NCI-H1048 (cell line): ENCODE measurements around the gene AAGAB.

Experiments used
- DNase-seq: peaks from one replicate; lab custom pipeline; 2025; lab: John Stamatoyannopoulos, UW

The AAGAB gene

DNA sequence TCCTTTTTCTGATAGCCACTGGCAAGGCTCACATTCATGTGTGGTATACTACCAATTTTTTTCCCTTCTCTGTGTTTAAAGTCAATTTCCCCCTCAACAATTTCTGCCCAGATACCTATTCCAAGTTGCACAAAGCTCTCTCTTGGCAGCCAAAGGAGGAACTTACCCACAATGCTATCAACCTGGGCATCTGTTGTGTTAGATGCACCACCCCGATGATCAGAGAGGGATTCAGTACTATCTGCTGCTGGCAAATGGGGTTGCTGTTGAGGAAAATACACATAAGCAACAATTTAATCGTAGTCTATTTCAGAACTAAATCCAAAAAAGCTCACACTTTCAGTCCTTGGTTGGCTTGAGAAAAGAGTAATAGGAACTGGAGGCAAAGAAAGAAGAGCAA is 46.1 kb downstream of the AAGAB start:
- DNase-seq = no peak

DNA sequence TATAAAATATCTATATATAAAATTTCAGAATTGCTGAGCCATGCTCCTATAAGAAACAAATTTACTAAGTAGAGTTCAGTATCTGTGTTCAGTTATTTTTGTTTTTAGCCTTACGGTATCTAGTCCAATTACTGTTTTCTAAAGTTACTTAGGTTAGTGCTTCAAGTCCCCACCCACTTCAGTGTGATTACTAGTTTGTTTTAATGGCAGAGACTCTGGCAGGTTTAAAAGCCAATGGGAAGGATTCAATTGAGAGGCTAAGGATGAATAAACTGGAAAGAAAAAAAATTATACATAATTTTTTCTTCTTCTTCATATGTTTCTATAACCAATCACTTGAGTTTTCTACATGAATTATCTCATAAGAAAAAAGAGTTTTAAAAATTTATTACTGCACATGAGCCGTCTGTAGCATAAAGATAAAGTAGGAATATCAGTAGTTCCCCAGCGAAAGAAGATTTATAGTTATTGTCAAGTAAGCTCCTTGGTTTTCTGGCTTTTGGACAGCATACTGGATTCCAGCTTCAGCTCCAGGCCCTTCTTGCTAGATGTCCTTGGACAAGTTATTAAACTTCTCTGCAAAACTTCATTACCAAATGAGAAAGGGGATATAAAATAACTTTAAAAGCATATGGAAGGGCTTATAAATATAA is 46.8 kb downstream of the AAGAB start:
- DNase-seq = no peak

DNA sequence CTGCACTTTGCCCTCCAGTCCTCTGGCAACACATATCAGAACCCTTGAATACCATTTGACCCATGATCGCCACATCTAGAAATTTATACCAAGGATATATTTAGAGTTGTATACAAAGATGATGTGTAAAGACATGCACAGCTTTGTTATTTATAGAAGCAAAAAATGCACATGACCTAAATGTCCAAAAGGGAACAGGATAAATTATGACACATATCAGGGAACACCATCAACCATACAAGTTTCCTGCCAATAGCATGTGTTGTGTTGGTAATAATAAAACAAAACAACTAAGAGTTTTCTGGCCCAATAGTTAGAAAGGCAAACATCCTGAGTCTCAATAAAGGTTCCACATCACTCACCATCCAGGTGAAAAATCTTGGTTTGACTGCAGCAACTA is 51.5 kb downstream of the AAGAB start:
- no peak for DNase-seq

DNA sequence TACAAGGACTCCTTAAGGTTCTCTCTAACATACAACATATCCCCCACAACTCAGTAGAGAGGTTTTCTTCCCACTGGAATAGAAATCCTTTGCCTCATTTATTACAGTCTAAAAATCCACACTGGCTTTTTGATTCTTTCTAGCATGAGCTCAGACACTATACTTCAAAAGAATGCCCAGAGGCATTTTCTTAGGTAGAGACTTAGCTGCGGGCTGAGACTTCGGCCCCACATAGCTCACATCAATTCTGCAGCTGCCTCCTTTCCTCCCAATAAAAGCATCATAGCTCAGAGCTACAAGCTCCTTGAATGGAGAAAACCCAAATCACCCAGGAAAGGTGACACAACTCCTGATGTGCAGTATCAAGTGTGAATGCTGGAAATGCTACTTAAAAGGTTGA is 52.4 kb downstream of the AAGAB start:
- DNase-seq = no peak

DNA sequence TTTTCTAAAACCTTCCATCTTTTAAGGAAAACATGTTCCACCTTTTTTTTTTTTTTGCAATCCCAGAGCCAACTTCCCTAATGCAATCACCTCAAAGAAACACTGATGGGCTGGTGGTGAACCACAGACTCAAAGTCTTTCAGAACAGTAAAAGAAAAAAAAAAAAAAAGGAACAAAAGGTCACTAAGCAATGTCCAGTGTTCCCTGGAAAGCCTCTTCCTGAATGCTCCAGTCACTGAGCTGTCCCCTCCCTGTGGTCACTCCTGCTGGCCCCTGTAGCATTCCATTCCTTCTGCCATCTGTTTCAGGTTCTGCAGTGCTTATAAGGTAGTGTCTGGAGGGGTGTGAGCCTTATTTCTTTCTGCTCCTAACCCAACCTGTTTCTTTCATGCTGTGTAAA is 53.3 kb downstream of the AAGAB start:
- DNase-seq = no peak

DNA sequence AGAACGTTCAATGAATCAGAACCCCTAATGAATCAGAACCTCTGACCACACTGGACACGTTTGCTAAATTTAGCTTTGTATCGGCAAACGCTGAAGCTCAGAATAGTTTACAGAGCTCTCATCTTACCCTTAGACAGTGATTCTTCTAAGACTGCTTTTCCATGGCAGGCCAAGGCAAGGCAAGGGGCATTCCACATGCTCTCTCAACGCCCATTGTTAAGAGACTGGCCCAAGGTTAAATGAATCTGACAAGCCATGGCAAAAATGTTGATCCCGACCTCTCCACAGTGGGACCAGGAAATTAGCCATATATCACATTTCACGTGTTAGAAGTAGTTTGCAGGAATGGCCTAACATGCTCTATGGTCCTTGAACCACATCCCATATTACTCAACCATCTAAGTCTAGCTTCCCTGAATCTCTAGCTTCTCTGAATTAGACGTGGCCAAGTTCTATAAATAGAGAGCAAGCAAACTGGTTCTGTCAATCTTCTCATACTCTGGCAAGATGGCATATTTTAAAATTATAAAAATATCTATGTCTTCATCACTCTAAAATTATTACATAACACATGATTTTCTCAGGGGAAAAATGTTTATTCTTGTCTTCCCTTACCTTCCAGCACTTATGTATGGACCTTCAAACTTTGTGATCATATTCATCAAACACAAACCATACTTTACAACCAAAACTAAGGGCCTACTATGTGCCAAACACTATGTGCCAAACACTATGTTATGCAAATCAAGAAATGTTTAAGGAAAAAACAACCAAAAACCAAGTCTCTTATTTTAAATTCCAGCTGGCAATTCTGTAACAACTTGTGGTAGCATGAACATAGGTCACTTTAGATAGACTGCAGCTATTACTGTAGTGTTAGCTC is 54.3 kb downstream of the AAGAB start:
- no peak for DNase-seq

DNA sequence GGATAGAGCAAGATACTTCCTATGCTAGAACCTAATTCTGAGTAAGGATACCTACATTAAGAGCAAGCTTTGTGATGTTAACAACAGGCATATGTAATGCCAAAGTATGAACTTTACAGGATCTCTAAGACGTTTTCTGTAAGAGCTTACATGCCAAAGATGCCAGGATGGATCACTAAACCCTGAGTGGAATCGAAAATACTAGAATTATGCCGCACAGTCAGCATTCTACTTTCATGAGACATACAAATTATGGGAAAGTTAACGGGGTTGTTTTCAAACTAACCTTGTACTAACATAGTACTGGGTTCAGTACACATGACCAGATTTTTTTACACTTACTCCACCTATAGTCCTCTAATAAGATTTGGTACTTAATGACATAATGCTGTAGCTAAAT is 55.1 kb downstream of the AAGAB start:
- no peak for DNase-seq

DNA sequence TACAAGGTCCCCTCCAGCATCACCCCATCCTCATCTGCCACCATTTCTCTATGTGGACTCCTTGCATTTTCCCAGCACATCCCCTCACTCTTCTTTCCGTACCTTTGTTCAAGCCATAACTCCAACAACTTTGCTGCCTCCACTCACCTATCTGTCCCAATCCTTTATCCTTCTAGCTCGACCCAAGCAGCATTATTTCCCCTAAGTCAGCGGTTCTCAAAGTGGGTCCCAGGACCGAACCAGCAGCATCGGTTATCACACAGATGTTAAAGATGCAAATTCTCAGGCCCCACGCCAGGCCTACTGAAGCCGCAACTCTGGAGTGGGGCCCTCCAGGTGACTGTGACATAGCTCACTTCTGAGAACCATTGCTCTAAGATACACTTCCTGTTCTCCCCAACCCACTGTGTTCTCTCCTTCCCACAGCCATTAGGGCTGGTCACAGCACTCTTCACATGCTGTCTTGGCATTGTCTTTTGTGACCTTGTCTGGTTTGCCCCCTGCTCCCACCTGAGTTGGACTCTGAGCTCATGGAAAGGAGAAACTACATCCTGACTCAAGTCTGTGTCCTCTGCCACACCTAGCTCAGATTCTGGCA is 56.2 kb downstream of the AAGAB start:
- no peak for DNase-seq

DNA sequence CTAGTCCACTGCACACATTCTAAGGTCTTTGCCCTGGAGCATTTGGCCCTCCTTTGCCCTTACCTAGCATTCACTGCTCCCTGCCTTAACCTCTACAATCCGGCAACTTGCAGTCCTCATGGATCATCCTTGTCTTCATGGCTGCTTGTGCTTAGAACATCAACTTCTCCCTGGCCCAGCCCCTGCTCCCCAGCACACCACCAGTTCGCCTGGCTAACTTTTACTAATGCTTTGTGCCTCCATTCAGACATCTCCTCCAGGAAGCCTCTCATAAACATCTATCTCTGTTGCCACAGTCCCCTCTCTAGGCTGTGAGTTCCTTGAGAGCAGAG is 57.1 kb downstream of the AAGAB start:
- DNase-seq = no peak

DNA sequence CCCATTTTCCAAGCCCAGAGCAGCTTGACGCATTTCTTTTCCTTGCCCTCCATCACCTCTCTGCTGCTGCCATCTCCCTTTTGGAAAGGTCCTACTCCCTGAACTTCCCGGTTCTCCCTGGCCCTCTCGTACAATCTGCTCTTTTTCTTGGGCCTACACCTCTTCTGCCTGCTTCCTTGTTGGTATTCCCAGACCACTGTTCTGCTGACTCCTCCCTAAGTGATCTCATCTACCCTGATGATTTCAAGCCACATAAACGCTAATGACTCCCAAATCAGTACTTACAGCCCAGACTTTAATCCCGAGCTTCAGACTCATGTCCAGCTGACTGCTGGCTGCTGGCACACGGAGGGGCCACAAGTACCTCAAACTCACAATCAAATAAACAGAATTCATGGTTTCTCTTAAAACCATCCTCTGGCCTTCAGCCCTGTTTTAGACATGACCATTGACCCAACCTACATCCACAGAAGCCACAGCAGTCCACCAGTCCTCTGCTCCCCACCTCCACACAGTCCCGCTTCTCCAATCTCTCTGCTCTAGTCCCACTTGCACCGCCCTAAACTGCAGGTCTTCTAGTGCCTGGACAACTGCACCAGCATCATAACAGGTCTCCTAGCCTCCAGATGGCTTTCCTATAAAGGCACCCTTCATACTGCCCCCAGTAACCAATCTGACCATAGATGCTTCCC is 57.6 kb downstream of the AAGAB start:
- DNase-seq = no peak

DNA sequence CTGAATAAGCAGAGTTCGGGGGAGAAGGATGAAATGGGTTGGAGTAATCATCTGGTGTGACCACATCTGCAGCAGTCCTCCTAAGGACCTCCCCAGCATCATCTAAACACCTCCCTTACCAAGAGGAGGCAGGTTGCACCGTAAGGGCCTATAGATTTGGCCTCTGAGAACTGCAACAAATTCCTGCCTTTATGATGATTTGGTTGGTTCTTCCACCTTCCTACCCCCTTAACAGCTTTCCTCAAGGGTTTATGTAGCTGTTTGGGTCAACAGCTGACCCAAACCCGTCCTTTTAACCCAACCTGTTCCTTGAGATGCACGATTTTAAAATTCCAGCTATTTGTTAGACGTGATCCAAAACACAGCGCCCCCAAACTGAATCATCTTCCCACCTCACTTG is 58.2 kb downstream of the AAGAB start:
- no peak for DNase-seq

DNA sequence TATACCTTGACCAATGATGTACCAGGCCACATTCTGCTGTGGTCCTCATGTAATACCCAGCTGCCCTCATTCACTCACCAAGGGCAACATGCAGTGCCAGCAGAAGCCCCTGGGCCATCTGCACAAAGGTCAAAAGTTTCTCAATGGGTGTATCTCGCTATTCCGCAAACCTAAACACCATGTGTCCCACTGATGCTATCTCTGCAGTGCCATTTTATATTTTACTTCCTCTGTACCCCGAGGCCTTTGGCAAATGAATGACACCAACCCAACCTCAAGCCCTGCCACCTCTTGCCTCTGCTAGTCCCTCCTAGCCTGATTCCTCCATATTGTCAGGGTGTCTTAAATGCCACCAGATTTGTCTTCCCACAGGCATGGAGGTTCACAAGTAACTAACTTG is 59.2 kb downstream of the AAGAB start:
- no peak for DNase-seq

DNA sequence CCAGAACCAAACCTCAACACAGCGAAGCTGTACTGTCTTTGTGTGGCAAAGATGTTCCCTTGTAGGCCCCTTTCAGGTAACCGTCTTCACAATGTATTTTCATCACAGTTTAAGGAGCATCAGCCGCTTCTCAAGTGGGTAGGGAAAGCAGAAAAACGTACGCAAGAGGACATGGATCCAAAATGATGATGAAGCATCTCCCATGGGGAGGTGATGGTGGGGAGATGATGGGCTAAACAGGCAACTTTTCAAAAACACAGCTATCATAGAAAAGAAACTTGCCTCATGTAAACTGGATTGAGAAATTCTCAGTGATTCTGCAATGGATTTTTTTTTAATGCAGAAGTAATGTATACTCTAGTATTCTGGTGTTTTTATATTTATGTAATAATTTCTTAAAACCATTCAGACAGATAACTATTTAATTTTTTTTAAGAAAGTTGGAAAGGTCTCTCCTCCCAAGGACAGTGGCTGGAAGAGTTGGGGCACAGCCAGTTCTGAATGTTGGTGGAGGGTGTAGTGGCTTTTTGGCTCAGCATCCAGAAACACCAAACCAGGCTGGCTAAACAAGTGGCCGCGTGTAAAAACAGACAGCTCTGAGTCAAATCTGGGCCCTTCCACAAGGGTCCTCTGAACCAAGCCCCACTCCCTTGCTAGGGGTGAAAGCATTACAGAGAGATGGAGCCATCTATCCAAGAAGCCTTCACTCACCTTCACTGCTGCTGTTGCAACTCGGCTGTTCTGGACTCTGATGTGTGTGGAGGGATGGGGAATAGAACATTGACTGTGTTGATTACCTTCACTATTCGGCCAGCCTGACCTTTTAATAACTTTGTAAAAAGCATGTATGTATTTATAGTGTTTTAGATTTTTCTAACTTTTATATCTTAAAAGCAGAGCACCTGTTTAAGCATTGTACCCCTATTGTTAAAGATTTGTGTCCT is 60.0 kb downstream of the AAGAB start:
- no peak for DNase-seq

DNA sequence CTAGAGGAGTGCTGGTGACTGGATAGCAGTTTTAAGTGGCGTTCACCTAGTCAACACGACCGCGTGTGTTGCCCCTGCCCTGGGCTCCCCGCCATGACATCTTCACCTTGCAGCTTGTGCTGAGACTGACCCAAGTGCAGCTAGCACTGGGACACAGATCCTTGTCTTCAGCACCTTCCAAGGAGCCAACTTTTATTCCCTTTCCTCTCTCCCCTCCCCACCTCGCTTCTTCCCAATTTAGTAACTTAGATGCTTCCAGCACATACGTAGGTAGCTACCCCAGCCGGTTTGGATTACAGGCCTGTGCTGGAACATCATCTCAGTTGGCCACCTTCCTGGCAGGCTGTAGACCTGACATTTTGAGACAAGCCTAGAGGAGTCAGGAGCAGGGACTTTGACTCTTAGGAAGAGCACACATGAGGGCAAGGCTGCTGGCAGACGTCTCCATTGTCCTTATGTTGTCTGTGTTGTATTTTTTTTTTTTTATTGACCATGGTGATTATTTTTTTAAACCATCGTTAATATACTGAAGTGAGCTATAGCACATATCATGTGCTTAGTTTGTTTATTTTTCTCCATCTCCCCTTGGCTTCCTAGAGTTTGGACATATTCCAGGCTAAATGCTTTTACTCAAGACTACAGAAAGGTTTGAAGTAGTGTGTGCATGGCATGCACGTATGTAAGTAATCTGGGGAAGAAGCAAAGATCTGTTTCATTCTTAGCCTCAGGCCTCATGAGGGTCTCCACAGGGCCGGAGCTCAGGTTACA is 61.1 kb downstream of the AAGAB start:
- DNase-seq = no peak

DNA sequence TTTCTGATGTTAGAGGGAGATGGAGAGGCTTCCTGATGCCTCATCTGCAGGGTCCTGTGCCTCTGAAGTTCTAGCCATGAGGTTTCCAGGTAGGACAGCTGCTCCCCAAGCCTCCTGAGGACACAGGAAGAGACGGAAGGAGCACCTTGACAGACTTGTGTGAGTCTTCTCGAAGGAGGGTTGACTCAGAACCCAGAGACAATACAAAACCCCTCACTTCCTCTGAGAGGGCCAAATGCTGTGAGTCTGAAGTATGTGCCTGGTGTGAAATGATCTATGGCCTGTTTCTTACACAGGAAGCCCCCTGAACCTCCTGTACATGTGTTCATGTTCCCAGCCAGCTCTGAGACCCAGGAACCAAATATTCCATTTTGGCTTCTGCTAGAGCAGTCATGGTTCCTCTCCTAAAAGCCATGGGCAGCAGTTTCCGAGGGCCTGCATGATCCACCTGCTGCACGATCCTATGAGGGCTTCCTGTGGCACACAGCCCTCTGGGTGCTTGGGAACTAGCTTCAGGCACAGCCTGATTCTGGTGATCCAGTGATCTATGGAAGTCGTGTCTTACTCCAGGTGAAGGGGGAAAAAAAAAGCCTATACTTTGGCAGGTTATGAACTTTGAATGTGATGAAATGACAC is 62.2 kb downstream of the AAGAB start:
- no peak for DNase-seq

DNA sequence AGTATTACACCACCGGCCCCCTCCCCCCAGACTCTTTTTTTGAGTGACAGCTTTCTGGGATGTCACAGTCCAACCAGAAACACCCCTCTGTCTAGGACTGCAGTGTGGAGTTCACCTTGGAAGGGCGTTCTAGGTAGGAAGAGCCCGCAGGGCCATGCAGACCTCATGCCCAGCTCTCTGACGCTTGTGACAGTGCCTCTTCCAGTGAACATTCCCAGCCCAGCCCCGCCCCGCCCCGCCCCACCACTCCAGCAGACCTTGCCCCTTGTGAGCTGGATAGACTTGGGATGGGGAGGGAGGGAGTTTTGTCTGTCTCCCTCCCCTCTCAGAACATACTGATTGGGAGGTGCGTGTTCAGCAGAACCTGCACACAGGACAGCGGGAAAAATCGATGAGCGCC is 63.6 kb downstream of the AAGAB start:
- DNase-seq = no peak

DNA sequence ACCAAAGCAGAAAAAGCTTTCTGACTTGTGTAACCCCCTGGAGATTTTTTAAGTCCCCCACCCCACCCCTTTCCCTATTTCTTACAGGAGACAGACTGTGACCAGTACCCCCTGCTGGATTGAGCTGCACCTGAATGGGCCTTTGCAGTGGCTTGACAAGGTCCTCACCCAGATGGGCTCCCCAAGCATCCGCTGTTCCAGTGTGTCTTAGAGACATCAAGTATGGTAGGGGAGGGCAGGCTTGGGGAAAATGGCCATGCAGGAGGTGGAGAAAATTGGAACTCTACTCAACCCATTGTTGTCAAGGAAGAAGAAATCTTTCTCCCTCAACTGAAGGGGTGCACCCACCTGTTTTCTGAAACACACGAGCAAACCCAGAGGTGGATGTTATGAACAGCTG is 64.1 kb downstream of the AAGAB start:
- no peak for DNase-seq

DNA sequence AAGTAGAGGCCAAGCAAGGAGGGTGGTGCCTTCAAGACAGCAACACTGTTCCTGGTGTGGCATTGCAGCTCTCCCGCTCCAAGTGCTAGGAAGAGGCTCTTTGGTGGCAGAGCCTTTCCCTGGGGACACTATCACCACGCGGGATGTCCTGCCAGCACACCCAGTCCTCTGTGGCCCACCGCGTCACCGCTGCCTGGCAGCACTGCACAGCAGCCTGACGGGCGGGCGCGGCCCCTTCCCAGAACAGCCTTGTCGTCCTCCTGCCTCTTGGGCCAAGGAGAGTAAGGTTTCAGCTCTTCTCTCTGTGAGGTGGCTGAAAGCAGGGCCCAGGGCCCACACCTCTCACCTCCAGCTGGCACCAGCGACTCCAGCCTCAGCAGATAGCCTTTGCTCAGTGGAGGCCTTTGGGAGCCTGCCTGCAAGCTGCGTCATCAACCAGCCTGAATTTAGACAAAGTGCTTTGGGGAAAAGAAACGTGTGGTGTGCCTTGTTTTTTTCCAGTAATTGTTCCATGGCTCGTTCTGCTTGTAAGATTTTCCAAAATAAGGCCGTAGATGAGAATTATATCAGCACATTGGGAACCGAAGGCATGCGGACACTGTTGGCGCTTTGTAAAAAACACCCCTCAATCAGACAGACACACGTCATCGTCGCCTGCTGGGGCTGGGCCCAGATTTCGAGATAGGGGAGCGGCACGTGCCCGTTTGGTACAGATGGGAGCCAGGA is 65.0 kb downstream of the AAGAB start:
- no peak for DNase-seq

DNA sequence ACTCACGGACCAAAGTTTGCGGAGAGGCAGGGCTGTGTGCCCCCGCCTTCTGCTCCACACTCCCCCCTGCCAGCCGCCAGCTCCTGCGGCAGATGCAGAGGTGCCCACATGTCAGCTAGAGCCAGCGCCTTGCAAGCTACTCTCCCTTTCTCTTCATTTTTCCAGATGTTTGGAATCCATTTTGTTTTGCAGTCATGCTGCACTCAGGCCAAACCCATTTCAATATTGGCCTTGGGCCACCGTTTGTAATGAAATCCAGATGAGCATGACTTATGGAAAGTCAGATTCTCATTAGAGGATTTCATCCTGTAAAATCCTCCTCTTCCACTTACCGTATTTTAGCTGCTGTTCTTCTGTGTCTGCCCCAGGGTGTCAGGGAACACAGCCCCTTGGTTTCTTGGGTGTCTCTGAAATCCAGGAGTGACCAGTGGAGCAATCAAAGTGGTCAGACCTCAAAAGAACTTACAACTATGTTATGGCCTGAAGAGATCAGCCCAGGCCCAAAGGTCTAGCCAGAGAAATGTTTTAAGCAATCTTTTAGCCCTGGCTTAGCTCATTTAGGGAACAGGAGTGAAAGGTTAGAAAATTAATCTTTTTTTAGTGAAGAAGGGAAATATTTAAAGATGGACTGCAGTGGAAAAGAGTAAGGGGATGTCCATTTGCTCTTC is 65.8 kb downstream of the AAGAB start:
- DNase-seq = no peak
